ENCODE measurements around the gene CD109. TPM values are rescaled to one million over a fixed set of nuclear protein-coding genes. Genes with fewer than 3 reads are reported as not detected.
A peak's percentile ranks its signal among the peaks of the same experiment; 100 is the strongest.

Gene CD109
- total RNA-seq, 4 donors from 2014 or later, result 2.2 to 6.2 (median 4.3) TPM

- TF ChIP-seq POLR2A (IDR thresholded peaks at IDR 0.05), result no peak
- no peak for TF ChIP-seq CTCF (IDR thresholded peaks at IDR 0.05)
- H3K27ac ChIP-seq, result no peak overlapping the region
- H3K36me3 ChIP-seq, result no peaks in the 10 kb centered on the region
- no peaks in the 10 kb centered on the region for H3K4me1 ChIP-seq
- no peak overlapping the region for H3K4me3 ChIP-seq (replicated peaks in 1 of 3)
- H3K9me3 ChIP-seq, result no peaks in the 10 kb centered on the region
- WGBS, 2 donors, result 84% methylated on average over 4 of the region's 4 CpGs
- intact Hi-C loops (cut with DNase I), result no loop called here
- DNase-seq, result no peak
- no peaks in the 10 kb centered on the region for H3K27me3 ChIP-seq
Observed at GRCh38 chr6:73728548-73729205, 32.7 kb downstream of the CD109 start.

- 95 to 96% methylated on average over 5 of the region's 5 CpGs for WGBS, 2 donors
Observed at GRCh38 chr6:73731285-73731684, 35.3 kb downstream of the CD109 start.

GRCh38 chr6:73732845-73733675, 37.1 kb downstream of the CD109 start:
- DNase-seq, result peak; percentile 50 to 74
- Histone ChIP-seq H3K27ac (no peak overlapping the region), H3K4me3 (replicated peaks in 1 of 3) (no peak overlapping the region), H3K27me3 (no peaks in the 10 kb centered on the region), H3K4me1 (no peaks in the 10 kb centered on the region), H3K9me3 (no peaks in the 10 kb centered on the region), H3K36me3 (no peaks in the 10 kb centered on the region)
- intact Hi-C loops (cut with DNase I), result loop anchor here (5.0 kb wide), 1 partner anchor 56 kb away; no protein-coding TSS in a partner anchor
- 61% methylated on average over 6 of the region's 6 CpGs for WGBS, 2 donors
- TF ChIP-seq POLR2A (IDR thresholded peaks at IDR 0.05) (no peak), CTCF (IDR thresholded peaks at IDR 0.05) (peak; percentile 69 to 89 (median 78))

More at GRCh38 chr6:73731285-73731684, 35.3 kb downstream of the CD109 start:
- intact Hi-C loops (cut with DNase I), result loop anchor here (5.0 kb wide), 1 partner anchor 54 kb away; no protein-coding TSS in a partner anchor
- Histone ChIP-seq H3K4me1 (no peaks in the 10 kb centered on the region), H3K9me3 (no peaks in the 10 kb centered on the region), H3K4me3 (replicated peaks in 1 of 3) (no peak overlapping the region), H3K27ac (no peak overlapping the region), H3K36me3 (no peaks in the 10 kb centered on the region), H3K27me3 (no peaks in the 10 kb centered on the region)
- no peak for DNase-seq
- TF ChIP-seq CTCF (IDR thresholded peaks at IDR 0.05) (no peak), POLR2A (IDR thresholded peaks at IDR 0.05) (no peak)

- Histone ChIP-seq H3K36me3 (no peaks in the 10 kb centered on the region), H3K27me3 (no peaks in the 10 kb centered on the region)
- WGBS, 2 donors, result 91 to 92% methylated on average over 6 of the region's 6 CpGs
Observed at GRCh38 chr6:73733791-73734190, 37.8 kb downstream of the CD109 start.

More at GRCh38 chr6:73733791-73734190, 37.8 kb downstream of the CD109 start:
- Histone ChIP-seq H3K4me1 (no peaks in the 10 kb centered on the region), H3K27ac (no peak overlapping the region), H3K9me3 (no peaks in the 10 kb centered on the region), H3K4me3 (replicated peaks in 1 of 3) (no peak overlapping the region)
- no peak for DNase-seq
- TF ChIP-seq POLR2A (IDR thresholded peaks at IDR 0.05) (no peak), CTCF (IDR thresholded peaks at IDR 0.05) (no peak)
- intact Hi-C loops (cut with DNase I), result loop anchor here (5.0 kb wide), 1 partner anchor 56 kb away; no protein-coding TSS in a partner anchor
